Measurements from ENCODE around the gene CDH13. TPM values are rescaled to one million over a fixed set of nuclear protein-coding genes. Genes with fewer than 3 reads are reported as not detected.

Gene CDH13
- total and polyA plus RNA-seq, 2 of the 8 experiments (the other 6 are each of a cell fraction or from before 2014, with no cell fraction given): 2.3 to 2.4 TPM

DNA sequence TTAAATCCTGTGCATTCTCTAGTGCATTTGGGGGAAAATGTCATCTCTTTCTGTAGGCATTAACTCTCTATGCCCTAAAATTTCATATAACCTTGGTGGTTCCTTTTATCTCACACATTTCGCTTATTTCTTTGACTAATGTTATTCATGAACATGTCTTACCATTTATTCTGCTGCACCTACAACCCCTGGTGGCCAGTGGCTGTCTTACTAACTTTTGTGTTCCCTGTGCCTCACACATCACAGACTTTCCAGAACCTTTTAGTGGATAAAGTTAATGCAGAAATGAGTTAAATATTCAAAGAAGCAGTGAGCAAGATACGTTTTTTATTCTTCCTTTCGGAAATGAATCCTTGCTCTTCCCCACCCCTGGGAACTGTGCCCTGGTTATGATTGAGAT, 111.9 kb downstream of the CDH13 start:
- no peak overlapping the region for H2BK20ac ChIP-seq (ENCODE audit: low read length)
- no peaks in the 10 kb centered on the region; a peak in 1 of 4 replicates for H3K9me3 ChIP-seq (ENCODE audit: insufficient read depth in 2 of 2, low read depth in 1 of 2, low read length in 1 of 2)
- H3K4ac ChIP-seq (replicated peaks; ENCODE audit: insufficient read length, low read depth, low read length): no peak overlapping the region
- TF ChIP-seq POU5F1 (IDR thresholded peaks at IDR 0.05; ENCODE audit: low read depth, low read length) (no peak), CTCF (IDR thresholded peaks at IDR 0.05; ENCODE audit: control extremely low read depth in 1 of 3, insufficient read depth in 1 of 3, low read depth in 1 of 3, low read length in 3 of 3) (peak in 2 of 3 experiments; percentile 9 to 31; a peak in 2 of 4 replicates), EP300 (IDR thresholded peaks at IDR 0.05; ENCODE audit: borderline replicate concordance in 1 of 2, low read depth in 2 of 2, low read length in 2 of 2) (no peak), TCF12 (IDR thresholded peaks at IDR 0.05; ENCODE audit: low read depth, low read length) (no peak), RAD21 (IDR thresholded peaks at IDR 0.05 in 1 of 2, conservative IDR thresholded peaks at IDR 0.05 in 1 of 2; ENCODE audit: low read depth in 2 of 2, low read length in 2 of 2) (peak; percentile 15 to 39; a peak in 3 of 4 replicates), TBP (IDR thresholded peaks at IDR 0.05; ENCODE audit: low read depth, low read length) (no peak), SIRT6 (IDR thresholded peaks at IDR 0.05; ENCODE audit: low read length) (no peak), SP2 (IDR thresholded peaks at IDR 0.05; ENCODE audit: low read length) (no peak)
- ChIA-PET POLR2A (ENCODE audit: partially characterized antibody) (no interaction called here), CTCF (ENCODE audit: partially characterized antibody) (interaction anchor here (0.7 to 2.4 kb wide), 5 partner anchors 9 to 377 kb away, joined by 3 to 8 read pairs (median 3); no protein-coding TSS in a partner anchor)
- H2BK5ac ChIP-seq (ENCODE audit: low read depth, low read length): no peak overlapping the region
- no peak overlapping the region for H2AFZ ChIP-seq (ENCODE audit: low read length)
- H4K5ac ChIP-seq (ENCODE audit: insufficient read length, low read depth, low read length): no peak overlapping the region
- no peaks in the 10 kb centered on the region for H3K79me2 ChIP-seq (ENCODE audit: control insufficient read depth in 1 of 2, insufficient read depth in 2 of 2, low read length in 2 of 2)
- H4K8ac ChIP-seq (ENCODE audit: extremely low read depth, insufficient read depth, low read length): no peak overlapping the region
- no peak overlapping the region for H3K23ac ChIP-seq (ENCODE audit: insufficient read length)
- H2BK12ac ChIP-seq (ENCODE audit: low read depth, low read length): no peak overlapping the region
- no peak overlapping the region for H4K91ac ChIP-seq (replicated peaks; ENCODE audit: insufficient read length, low read length)
- H3K36me3 ChIP-seq (ENCODE audit: control insufficient read depth in 2 of 4, insufficient read depth in 4 of 4, low read length in 3 of 4): no peaks in the 10 kb centered on the region
- H3K4me3 ChIP-seq (ENCODE audit: extremely low read depth in 1 of 4, insufficient read depth in 2 of 4, low read depth in 3 of 4, low read length in 4 of 4): no peak overlapping the region
- H3K27ac ChIP-seq (ENCODE audit: low read depth, low read length): no peak overlapping the region
- no peak overlapping the region for H2BK15ac ChIP-seq (ENCODE audit: low read length)
- no peak overlapping the region for H3K9ac ChIP-seq (replicated peaks in 1 of 4; ENCODE audit: extremely low read depth in 1 of 4, low read depth in 3 of 4, low read length in 3 of 4)
- H3K79me1 ChIP-seq (ENCODE audit: low read depth, low read length): no peaks in the 10 kb centered on the region
- no peaks in the 10 kb centered on the region for H3K4me1 ChIP-seq (replicated peaks in 1 of 4; ENCODE audit: control insufficient read depth in 3 of 4, insufficient read depth in 4 of 4, low read length in 3 of 4)
- no peak for FAIRE-seq
- no peak for DNase-seq (ENCODE audit: low read depth in 1 of 2, low spot score in 2 of 2)
- no peak overlapping the region for H3K56ac ChIP-seq (replicated peaks; ENCODE audit: insufficient read length, low read depth, low read length)
- H3K23me2 ChIP-seq (ENCODE audit: low read depth, low read length): no peaks in the 10 kb centered on the region
- H3K4me2 ChIP-seq (ENCODE audit: insufficient read depth in 1 of 2, low read depth in 2 of 2, low read length in 2 of 2): no peak overlapping the region
- no peak overlapping the region for H2BK120ac ChIP-seq (replicated peaks; ENCODE audit: low read depth, low read length)
- no peak overlapping the region for H3K14ac ChIP-seq (ENCODE audit: insufficient read length)
- no peaks in the 10 kb centered on the region for H4K20me1 ChIP-seq (replicated peaks in 1 of 2; ENCODE audit: control insufficient read depth in 1 of 2, insufficient read depth in 2 of 2, low read length in 2 of 2)
- no peak overlapping the region for H3K18ac ChIP-seq (ENCODE audit: extremely low read depth, low read length)
- no peak overlapping the region for H2AK5ac ChIP-seq (ENCODE audit: low read depth, low read length)
- H3K27me3 ChIP-seq (replicated peaks in 1 of 4; ENCODE audit: control insufficient read depth in 3 of 4, extremely low read depth in 1 of 4, insufficient read depth in 3 of 4, low read length in 3 of 4): no peaks in the 10 kb centered on the region
- WGBS, 2 experiments (ENCODE audit: extremely low coverage in 1 of 2, insufficient coverage in 1 of 2, insufficient read length in 1 of 2, insufficient replicate concordance in 2 of 2, low coverage in 1 of 2, low lambda C conversion rate in 2 of 2, missing lambda C conversion rate in 1 of 2): 85% methylated on average over 3 of the region's 3 CpGs; no CpG with 5 or more reads in 1 of the 2 experiments
